Right renal pelvis (tissue), 4 donors: ENCODE measurements around the gene GPR55. TPM values are rescaled to one million over a fixed set of nuclear protein-coding genes. Genes with fewer than 3 reads are reported as not detected.
"Not testable (repeated sequence)": the region's sequence is repeated elsewhere in the genome, so short reads cannot be mapped to it uniquely, and the experiment has no call there.

ENCODE experiments used
- DNase-seq, 4 donors: peaks; one replicate each; pipeline ENCODE4 v3.0.0-alpha.2; 2013; ENCODE audit warnings: low read depth in 4 of 4, low spot score in 3 of 4, missing footprints in 1 of 4
- polyA plus RNA-seq, 4 donors: library from polyadenylated mRNA; unstranded; fragments of 120-200 nt; gene quantifications; one replicate each; pipeline ENCODE4 v1.2.1, GENCODE V29; 2013; ENCODE audit not compliant: insufficient read length in 4 of 4

Gene GPR55, protein sequence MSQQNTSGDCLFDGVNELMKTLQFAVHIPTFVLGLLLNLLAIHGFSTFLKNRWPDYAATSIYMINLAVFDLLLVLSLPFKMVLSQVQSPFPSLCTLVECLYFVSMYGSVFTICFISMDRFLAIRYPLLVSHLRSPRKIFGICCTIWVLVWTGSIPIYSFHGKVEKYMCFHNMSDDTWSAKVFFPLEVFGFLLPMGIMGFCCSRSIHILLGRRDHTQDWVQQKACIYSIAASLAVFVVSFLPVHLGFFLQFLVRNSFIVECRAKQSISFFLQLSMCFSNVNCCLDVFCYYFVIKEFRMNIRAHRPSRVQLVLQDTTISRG
- under 1 TPM; 0.18 to 0.20 (median 0.19) TPM for polyA plus RNA-seq

DNA sequence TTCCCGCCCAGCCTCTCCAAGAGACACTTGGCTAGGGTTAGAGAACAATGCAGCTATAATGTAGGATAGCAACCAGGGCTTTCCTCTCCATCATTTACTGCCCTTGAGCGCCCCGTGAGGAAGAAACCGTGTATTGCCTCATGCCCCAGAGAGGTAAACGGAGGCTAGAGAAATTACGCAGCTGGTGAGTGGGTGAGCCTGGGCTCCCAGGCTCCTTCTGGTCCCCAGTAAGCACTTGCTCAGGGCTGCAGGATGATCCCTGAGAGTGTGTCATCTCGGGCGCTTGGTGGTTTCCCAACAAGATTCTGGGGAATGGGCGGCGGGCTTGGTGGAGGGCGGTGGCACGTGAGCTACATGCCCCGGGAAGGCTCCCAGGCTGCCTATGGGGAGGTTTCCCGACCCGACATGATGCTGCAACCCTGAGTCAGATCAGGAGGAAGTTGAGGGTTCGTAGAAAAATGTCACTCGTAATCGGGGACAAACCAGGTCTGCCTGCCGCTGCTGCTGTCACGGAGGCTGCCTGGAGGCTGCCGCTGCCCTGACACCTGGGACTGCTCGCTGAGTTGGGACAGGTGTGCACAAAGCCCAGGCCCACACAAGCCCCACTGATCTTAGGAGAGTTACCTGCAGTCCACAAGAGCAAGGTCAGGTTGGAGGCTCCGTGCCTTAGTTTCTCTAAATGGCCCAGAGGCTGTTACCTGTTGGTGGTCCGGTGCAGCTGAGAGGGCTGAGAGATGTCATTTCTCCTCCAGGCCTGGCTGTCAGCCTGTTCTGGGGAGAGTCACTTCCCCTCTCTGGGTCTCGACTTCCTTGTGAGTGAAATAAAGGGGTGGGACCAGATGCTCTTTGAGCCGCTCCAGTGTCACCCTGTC, at the start of gene GPR55:
Gene GPR55, minus strand, starts transcription at position 773 of the 872 bp plus-strand sequence. CDS start 14,280 bp downstream, outside the sequence.
- DNase-seq = no peak

DNA sequence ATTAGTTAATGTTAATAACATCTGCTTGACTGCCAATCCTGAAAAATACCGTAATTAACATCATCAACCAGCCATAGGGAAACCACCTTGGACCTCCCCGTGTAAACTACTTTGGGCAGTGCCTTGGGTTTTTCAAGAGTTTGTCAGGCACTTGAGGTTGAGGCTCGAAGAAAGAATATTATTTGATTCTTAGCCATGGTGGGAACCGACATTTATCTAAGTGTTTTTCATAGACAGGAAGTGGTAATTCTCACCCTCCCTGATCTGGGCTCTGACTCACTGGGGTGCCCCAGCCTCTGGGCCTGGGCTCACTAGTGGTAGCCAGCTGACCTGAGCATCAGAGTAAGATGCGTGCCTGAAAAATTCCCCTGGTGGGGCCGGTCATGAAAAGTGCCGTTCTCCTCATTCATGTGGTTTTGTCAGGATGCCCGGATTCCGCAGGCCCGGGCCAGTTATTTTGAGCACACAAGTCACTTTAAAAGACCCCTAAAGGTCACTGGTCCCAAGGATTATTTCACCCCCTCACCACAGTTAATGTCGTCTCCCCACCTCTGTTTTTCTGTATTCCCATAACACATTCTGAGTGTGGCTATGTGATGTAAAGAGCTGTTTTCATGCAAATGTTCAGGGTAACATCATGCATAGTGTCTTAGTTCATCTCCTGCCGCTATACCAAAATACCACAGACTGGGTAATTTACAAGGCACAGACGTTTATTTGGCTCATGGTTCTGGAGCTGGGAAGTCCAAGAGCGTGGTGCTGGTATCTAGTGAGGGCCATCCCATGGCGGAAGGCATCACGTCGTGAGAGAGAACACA, 49.3 kb upstream of the GPR55 start:
- no peak for DNase-seq

DNA sequence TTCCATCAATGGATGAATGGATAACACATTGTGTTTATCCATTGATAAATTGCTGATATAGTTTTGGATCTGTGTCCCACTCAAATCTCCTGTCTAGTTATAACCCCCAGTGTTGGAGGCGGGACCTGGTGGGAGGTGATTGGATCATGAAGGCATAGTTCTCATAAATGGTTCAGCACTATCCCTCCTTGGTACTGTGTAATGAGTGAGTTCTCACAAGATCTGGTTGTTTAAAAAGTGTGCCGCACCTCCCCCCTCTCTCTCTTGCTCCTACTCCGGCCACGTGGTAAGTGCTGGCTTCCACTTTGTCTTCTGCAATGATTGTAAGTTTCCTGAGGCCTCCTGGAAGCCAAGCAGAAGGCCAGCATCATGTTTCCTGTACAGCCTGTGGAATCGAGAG, 47.0 kb upstream of the GPR55 start:
- no peak for DNase-seq

DNA sequence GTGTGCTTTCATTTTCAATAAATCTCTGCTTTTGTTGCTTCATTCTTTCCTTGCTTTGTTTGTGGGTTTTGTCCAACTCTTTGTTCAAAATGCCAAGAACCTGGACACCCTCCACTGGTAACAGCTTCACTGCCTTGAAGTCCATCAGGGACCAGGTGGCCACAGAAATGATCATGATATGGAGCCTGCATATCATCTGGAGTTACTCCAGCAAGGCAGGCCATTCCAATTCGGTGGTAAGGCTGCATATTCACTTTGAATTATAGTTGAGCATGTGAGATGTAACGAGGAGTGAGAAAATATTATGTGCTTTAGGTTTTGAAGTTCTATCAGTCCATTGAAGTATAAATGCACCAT, 44.6 kb upstream of the GPR55 start:
- DNase-seq = no peak

DNA sequence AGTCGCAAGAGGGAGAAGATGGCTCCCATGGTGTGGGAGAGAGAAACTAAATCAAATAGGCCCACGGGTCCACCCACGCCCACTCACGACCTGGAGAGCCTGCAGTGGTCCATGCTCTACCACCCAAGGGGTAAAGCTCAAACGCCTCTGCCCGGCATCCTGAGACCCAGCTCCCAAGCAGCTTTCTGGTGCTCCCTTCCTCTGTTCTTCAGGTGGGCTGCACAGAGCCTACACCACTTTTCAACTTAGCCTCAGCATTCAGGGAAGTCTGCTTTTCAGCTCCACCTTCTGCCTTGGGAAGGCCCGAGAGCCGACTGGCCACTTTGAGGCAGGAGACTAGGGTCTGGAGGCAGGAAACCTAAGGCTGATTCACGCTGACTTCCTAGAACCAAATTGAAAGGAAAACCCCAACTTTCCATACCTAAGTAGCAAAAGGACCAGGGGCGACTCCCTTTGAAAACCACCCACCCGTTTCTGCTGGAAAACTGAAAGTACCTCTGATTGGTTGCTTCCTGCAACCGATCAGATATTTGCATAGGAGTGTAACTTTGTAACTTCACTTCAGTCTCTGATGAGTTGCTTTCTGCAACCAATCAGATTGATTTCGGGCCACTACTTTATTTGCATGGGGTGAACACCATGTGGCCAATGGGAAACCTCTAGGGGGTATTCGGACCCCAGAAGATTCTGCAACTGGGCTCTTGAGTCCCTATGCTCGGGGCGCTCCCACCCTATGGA, 44.0 kb upstream of the GPR55 start:
- no peak for DNase-seq

DNA sequence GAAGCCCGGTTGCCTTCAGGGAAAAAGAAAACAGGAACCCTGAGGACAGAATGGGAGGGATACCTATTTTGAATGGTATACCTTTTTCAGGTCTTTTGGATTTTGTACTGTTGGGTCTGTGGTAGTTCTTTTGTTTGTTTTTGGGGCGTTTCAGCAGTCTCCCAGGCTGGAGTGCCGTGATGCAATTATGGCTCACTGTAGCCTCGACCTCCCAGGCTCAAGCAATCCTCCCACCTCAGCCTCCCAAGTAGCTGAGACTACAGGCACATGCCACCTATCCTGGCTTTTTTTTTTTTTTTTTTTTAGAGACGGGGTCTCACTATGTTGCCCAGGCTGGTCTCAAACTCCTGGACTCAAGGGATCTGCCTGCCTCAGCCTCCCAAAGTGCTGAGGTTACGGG, 43.3 kb upstream of the GPR55 start:
- not testable (repeated sequence) for DNase-seq

DNA sequence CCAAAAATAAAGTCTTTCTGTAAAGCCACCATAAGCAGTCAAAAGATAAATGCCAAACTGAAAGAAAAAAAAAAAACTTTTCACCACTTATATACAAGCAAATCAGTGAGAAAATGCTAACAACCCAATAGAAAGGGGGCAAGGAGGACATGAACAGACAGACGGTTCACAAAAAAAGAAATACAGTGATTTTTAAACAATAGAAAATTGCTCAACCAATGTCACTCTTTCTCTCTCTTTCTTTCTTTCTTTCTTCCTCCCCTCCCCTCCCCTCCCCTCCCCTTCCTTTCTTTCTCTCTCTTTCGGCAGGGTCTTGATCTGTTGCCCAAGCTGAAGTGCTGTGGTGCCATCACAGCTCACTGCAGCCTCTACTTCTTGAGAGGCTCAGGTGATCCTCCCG, 42.1 kb upstream of the GPR55 start:
- no peak for DNase-seq

DNA sequence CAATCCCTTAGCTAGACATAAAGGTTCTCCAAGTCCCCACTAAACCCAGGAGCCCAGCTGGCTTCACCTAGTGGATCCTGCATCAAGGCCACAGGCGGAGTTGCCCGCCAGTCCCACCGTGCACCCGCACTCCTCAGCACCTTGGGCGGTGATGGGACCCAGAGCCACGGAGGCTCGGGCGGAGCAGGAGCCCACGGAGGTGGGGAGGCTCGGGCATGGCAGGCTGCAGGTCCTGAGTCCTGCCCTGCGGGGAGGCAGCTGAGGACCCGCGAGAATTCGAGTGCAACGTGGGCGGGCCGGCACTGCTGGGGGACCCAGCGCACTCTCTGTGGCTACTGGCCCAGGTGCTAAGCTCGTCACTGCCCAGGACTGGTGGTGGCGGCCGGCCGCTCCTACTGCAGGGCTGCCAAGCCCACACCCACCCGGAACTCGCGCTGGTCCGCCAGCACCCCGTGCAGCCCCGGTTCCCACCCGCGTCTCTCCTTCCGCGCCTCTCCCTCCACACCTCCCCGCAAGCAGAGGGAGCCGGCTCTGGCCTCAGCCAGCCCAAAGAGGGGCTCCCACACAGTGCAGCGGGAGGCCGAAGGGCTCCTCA, 39.2 kb upstream of the GPR55 start:
- DNase-seq = no peak

DNA sequence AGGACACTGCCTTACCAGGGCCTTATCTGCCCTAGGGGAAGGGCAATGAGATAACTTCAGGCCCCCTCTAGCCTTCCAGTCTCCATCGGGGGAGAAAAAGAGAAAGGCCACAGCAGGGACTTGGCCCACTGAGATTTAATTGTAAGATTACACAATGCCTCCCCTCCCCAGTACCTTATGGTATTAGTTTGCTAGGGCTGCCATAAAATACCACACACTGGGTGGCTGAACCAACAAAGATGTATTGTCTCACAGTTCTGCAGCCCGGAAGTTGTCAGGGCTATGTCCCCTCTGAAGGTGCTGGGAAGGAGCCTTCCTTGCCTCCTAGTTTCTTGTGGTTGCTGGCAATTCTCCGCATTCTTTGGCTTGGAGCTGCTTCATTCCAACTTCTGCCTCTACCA, 36.0 kb upstream of the GPR55 start:
- no peak for DNase-seq

DNA sequence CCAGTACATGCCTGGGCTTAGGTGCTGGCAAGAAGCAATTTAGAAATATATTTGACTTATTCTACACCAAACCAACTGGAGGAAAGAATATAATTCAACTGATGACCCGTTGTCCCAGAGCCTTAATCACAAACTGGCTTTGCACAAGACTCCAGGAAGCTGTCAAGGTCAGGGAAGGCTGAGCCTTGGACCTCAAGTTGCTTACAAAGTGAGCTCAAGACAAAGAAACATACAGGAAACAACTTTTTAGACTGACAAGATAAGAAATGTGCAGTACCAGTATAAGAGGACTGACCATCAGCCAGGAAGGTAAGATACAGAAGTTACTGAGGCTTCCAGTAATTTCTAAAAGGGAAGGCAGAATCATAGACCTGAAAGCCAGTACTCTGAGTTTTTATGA, 35.0 kb upstream of the GPR55 start:
- no peak for DNase-seq

DNA sequence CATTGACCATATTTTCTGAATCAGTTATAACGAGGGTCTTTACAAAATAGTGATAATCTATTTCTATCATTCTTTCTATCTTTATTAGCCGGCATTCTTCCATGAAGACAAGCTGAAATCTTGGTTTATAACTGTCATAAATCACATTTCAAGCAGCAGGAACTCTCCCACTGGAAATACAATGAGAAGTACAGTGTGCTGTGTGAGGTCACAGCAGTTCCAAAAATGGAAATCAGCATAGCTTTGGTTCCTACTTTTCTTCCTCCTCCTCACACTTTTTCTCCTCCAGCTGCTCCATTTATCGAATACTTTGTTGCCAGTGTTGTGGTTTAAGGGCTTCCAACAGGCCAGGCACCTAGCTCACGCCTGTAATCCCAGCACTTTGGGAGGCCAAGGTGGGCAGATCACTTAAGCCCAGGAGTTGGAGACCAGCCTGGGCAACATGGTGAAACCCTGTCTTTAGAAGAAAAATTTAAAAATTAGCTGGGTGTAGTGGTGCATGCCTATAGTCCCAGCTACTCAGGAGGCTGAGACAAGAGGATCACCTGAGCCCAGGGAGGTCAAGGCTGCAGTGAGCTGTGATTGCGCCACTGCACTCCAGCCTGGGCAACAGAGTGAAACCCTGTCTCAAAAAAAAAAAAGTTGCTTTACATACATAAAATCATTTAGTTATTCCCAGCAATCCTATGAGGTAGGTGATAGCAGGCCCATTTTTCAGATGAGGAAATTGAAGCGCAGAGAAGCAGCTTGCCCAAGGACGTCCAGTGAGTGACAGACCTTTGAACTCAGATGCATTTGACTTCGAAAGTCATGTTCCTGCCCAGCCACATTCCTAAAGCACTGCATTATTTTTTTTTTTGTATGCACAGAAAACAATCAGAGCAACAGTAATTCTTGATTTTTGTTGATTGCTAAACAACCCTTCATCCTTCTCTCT, 34.0 kb upstream of the GPR55 start:
- no peak for DNase-seq

DNA sequence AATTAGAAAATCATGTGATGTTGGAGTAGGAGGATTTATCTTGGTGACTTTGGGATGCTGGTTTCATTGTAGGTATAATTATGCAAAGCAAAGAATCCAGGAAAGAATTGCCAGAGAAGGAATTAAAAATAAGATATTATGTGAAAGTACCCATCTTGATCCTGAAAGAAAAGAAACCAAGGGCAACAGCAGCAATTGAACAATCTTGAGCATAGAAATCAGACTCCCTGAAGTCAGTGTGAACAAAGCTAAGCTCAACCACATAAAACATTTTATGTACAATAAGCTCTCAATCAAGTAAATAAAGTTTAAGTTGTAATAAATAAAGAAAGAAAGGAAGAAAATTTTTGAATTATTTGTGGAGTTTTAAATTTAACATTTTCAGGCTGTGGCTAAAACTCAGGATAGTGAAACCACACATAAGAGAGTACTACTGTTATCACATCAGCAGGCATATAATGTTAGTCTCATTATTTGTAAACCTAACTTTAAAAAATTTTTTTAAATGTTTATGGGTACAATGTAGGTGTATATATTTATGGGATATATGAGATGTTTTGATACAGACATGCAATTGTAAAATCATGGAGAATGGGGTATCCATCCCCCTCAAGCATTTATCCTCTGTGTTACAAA, 32.8 kb upstream of the GPR55 start:
- DNase-seq = no peak

DNA sequence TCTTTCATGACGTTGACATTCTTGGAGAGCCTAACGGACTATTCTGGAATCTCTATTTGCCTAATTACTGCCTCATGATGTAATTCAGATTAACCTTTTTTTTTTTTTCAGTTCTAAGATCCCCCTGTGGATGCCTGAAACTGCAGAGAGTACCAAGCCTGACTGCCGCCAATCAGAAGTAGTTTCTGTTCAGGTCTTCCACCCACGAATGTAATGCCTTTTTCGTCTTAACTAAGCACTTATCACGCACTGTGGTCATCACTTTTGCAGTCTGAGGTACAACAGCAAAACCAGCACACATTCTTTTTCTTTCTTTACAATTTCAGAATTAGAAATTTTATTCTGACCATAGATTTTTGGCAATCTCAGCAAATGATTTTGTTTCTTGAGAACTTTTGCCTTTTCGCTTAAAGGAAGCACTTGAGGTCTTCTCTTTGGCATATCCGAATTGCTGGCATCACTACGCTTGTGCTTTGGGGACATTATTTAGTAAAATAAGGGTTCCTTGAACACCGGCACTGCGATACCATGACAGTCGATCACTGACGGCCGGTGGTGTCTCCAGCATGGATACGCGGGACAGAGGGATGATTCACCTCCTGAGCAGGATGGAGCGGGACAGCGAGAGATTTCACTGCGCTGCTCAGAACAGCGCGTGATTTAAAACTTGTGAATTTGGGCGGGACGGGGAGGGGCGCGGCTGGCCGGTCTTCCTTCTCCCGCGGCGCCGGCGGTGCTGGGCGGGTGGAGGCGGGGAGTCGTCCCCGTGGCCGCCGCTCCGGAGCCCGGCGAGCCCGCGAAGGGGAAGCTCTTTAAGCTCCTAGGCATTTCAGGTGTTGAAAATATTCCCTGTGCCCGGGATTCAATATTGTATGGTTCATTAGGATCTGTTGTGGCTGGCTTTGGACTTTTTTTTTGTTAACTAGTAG, 32.0 kb upstream of the GPR55 start:
- peak in 2 of 4 donors; percentile 18 to 20 for DNase-seq

DNA sequence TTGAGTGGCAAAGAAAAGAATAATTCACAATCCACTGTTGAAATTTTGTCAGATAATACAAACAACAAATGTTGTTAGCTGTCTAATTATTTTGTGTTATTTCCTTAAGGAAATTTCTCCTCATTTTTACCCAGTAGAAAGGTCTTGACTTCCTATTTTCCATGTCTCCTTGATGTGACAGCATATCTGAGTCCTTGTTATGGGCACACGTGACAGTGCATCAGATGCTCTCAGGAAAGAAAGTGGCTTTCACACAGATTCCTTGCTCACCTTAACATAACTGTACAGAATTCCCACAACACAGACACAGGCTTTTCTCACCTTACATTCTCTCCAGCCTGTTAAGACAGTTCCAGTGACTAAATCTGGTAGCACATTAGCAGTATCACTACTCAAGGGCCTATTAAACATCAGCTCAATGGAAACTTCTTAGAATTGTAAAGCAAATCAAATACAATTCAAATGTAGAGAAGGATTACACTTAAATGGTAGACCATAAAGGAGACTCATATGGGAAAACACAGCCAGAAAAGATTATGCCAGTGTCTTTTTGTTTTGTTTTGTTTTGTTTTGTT, 30.2 kb upstream of the GPR55 start:
- no peak for DNase-seq

DNA sequence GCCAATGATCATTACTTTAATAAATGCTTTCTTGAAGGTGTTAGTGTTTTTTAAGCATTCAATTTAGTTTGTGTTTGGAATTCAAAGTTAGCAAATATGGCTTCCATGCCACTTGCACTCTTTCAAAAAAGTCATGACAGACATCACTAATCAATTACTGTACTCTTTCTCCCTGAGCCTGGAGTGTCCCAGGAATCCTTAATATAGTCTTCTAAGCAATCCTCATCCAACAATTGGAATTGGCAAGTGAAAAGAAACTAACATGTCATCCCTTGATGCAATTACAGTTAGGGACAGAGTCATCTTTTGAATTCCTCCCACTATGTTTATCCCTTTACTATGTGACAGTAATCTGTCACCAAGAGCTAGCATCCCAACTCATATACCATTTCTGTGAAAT, 29.7 kb upstream of the GPR55 start:
- DNase-seq = no peak

DNA sequence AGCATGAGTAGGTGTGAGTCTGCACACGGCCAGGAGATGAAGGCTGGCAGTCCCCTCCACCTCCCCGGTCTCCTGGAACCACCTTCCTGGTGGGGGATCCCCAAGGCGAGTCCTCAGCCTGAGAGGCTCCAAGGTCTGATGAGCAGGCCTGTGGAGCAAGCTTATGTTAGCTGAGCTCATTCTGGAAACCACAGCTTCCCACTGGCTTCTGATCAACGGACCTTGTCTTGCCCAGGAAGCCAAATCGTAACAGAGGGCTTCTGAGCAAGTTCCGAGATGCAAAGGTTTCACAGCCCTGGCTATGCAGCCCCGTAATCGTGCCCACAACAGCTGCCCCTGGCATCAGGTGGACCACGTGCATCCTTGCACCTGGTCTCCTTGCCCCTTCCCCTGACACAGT, 28.8 kb upstream of the GPR55 start:
- DNase-seq = no peak
